Esophagus muscularis mucosa (tissue), 4 donors: Measurements from ENCODE around the gene OPN4. TPM values are rescaled to one million over a fixed set of nuclear protein-coding genes. Genes with fewer than 3 reads are reported as not detected.

Experiments
- DNase-seq: peaks from one replicate; pipeline ENCODE4 v3.0.0-alpha.2; 2017; ENCODE audit errors: extremely low spot score
- H3K27ac ChIP-seq, 4 donors: fragments of 200-600 bp; sonication (generic); replicated peaks in 1 of 4; 1 replicate in 3 of 4; 2 replicates in 1 of 4; pipeline ENCODE4 v1.5.1; 2016 to 2019; ENCODE audit warnings: mild to moderate bottlenecking in 1 of 4
- H3K27me3 ChIP-seq, 4 donors: fragments of 200-600 bp; sonication (generic); one replicate each; pipeline versions ENCODE4 v1.5.1 to v1.6.0; 2016 to 2019
- H3K36me3 ChIP-seq, 4 donors: fragments of 200-600 bp; sonication (generic); one replicate each; pipeline ENCODE4 v1.5.1; 2016 to 2019
- H3K4me1 ChIP-seq, 4 donors: fragments of 200-600 bp; sonication (generic); one replicate each; pipeline ENCODE4 v1.5.1; 2016 to 2019
- H3K4me3 ChIP-seq, 4 donors: fragments of 200-600 bp; sonication (generic); 1 replicate in 2 of 4; 2 replicates in 2 of 4; pipeline ENCODE4 v1.5.1; 2016 to 2019; ENCODE audit warnings: mild to moderate bottlenecking in 4 of 4, moderate library complexity in 1 of 4
- H3K9me3 ChIP-seq, 4 donors: fragments of 200-600 bp; sonication (generic); 1 replicate in 3 of 4; 2 replicates in 1 of 4; pipeline ENCODE4 v1.5.1; 2016 to 2019
- EP300 ChIP-seq: sonication (generic); formaldehyde crosslinking; IDR thresholded peaks from one replicate; pipeline ENCODE4 v1.6.1; 2017; ENCODE audit warnings: antibody characterized with exemption
- POLR2A ChIP-seq: fragments of 450-650 bp; IDR thresholded peaks from one replicate; pipeline ENCODE4 v1.6.1; 2017; ENCODE audit warnings: antibody characterized with exemption, moderate library complexity, mild to moderate bottlenecking, low read depth
- POLR2AphosphoS5 ChIP-seq, 2 donors: sonication (generic); formaldehyde crosslinking; IDR thresholded peaks; one replicate each; pipeline ENCODE4 v1.6.1; 2017; ENCODE audit warnings: antibody characterized with exemption in 2 of 2
- WGBS: methylation state at CpG from one replicate; pipeline ENCODE4 v1.1.5; 2018; 5-methylcytosine and 5-hydroxymethylcytosine counted together
- intact Hi-C: fragments of 100-400 bp; cut with DNase I; formaldehyde crosslinking; loops from one replicate; pipeline ENCODE4 v1.15.1; 2023
- total RNA-seq, 4 donors: library from RNA; depleted of rRNA; stranded (reverse); fragments of >200 nt; gene quantifications; one replicate each; pipeline versions ENCODE4 v1.1.0 to v1.2.1, GENCODE V29; 2016
- TF ChIP-seq, protein P1 (sequence below), 3 experiments: fragments of 200-600 bp in 2 of 3; fragments of 450-650 bp in 1 of 3; sonication (generic) in 2 of 3; IDR thresholded peaks; one replicate each; pipeline ENCODE4 v1.5.1; 2017 to 2019; ENCODE audit warnings: antibody characterized with exemption in 3 of 3, mild to moderate bottlenecking in 2 of 3, moderate library complexity in 1 of 3

The OPN4 gene
- total RNA-seq, 4 donors from 2014 or later = 0.32 TPM; not detected in 3

DNA sequence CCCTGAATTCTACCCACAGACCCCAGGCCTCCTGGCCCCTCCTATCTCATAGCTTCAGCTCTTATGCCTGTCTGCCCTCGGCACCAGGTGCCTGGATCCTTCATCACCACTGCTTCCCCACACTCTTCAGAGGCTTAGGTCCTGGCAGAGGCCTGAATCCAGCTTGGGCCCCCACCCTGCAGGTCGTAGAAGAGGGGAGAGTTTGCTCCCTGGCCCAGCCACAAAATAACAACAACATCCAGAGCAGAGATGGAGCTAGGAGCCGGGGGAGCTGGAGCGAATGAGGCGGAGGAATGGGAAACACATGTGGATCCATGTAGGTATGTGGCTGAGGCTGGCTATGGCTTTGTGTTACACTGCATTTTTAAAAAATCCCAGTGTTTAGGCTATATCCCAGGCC, 7.8 kb upstream of the OPN4 start:
- intact Hi-C loops = no loop called here
- TF ChIP-seq POLR2A (no peak), EP300 (no peak), POLR2AphosphoS5 (IDR thresholded peaks at IDR 0.05) (no peak)
- TF ChIP-seq, protein P1, sequence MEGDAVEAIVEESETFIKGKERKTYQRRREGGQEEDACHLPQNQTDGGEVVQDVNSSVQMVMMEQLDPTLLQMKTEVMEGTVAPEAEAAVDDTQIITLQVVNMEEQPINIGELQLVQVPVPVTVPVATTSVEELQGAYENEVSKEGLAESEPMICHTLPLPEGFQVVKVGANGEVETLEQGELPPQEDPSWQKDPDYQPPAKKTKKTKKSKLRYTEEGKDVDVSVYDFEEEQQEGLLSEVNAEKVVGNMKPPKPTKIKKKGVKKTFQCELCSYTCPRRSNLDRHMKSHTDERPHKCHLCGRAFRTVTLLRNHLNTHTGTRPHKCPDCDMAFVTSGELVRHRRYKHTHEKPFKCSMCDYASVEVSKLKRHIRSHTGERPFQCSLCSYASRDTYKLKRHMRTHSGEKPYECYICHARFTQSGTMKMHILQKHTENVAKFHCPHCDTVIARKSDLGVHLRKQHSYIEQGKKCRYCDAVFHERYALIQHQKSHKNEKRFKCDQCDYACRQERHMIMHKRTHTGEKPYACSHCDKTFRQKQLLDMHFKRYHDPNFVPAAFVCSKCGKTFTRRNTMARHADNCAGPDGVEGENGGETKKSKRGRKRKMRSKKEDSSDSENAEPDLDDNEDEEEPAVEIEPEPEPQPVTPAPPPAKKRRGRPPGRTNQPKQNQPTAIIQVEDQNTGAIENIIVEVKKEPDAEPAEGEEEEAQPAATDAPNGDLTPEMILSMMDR (IDR thresholded peaks at IDR 0.05) = no peak
- Histone ChIP-seq H3K27ac (no peak overlapping the region), H3K4me3 (no peak overlapping the region), H3K4me1 (peaks cover 23 to 59% (median 42%) of the 10 kb centered on the region in 4 donors), H3K36me3 (no peaks in the 10 kb centered on the region), H3K27me3 (no peaks in the 10 kb centered on the region), H3K9me3 (no peaks in the 10 kb centered on the region)
- DNase-seq = no peak
- 98% methylated on average over 5 of the region's 5 CpGs for WGBS

DNA sequence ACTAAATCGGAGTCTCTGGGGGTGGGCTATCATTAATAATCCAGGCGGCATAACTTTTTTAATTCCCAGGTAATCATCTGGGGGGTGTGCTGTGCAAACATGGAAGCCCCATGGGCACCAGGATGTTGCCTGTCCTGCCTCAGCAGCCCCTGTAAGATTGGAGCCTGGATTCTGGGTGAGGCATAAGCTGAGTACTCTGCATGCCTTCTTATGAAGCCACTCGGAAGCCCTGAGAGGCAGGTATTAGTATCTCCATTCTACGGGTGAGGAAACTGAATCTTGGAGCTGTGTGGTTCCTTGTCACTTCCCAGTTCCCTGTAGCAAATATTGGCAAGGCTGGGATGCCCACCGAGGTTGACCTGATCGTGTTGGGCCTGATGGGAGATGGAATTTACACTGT, 7.4 kb upstream of the OPN4 start:
- peaks cover 27 to 60% (median 42%) of the 10 kb centered on the region in 4 donors for H3K4me1 ChIP-seq
- H3K27ac ChIP-seq = no peak overlapping the region
- H3K4me3 ChIP-seq = no peak overlapping the region
- no peak for DNase-seq
- intact Hi-C loops = no loop called here
- no peaks in the 10 kb centered on the region for H3K9me3 ChIP-seq
- 82% methylated on average over 6 of the region's 6 CpGs for WGBS
- no peaks in the 10 kb centered on the region for H3K27me3 ChIP-seq
- TF ChIP-seq EP300 (no peak), POLR2AphosphoS5 (IDR thresholded peaks at IDR 0.05) (no peak), POLR2A (no peak)
- TF ChIP-seq, protein P1 (IDR thresholded peaks at IDR 0.05) = no peak
- no peaks in the 10 kb centered on the region for H3K36me3 ChIP-seq

GRCh38 chr10:86647773-86648703, 6.3 kb upstream of the OPN4 start:
- intact Hi-C loops = no loop called here
- no peak for DNase-seq
- no peaks in the 10 kb centered on the region for H3K36me3 ChIP-seq
- peak overlapping the region in 2 of 4 donors; percentile 30 to 38 for H3K27ac ChIP-seq
- H3K9me3 ChIP-seq = no peaks in the 10 kb centered on the region
- no peak overlapping the region for H3K4me3 ChIP-seq
- peaks cover 26 to 55% (median 36%) of the 10 kb centered on the region in 4 donors for H3K4me1 ChIP-seq
- WGBS = 84% methylated on average over 13 of the region's 13 CpGs
- no peaks in the 10 kb centered on the region for H3K27me3 ChIP-seq
- TF ChIP-seq POLR2AphosphoS5 (IDR thresholded peaks at IDR 0.05) = no peak
- TF ChIP-seq, protein P1 (IDR thresholded peaks at IDR 0.05) = no peak
- TF ChIP-seq POLR2A = no peak
- TF ChIP-seq EP300 = no peak

DNA sequence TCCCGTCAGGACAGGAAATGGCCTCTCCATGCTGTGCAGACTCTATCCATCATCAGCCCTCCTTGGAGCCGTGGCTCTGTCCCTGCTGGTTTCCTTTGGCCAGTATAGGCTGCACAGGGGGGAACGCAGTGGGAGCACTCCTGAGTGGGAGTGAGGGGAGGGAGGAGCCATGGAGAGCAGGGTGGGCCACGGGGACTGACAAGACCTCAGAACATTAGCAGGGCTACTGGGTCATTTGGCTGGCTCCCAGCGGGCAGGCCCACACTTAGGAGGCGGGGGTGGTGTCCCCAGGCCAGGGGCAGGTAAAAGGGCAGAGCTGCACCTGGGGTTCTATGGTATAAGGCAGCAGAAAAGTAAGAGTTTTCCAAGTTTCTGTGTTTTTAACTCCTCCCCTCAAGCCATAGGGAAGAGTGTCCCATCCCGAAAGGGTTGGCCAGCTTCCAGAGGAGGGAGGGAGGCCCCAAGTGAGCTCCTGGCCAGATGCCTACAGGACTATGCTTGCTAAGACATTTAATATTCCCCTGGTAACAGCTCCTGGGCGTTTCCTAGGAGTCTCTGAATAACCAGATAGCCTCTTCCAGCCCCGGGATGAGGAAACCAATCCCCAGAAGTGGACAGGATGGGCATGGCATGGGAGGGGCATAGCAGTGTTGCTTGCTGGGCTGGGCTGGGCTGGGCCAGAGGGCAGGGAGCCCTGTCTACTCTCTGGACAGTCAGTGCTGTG, 5.5 kb upstream of the OPN4 start:
- peak overlapping the region in 3 of 4 donors; percentile 30 to 66 (median 38) for H3K27ac ChIP-seq
- 33% methylated on average over 6 of the region's 9 CpGs for WGBS
- intact Hi-C loops = no loop called here
- no peaks in the 10 kb centered on the region for H3K27me3 ChIP-seq
- no peaks in the 10 kb centered on the region for H3K36me3 ChIP-seq
- DNase-seq = no peak
- TF ChIP-seq, protein P1 (IDR thresholded peaks at IDR 0.05) = no peak
- peak in 1 of 2 donors; percentile 32 for TF ChIP-seq POLR2AphosphoS5 (IDR thresholded peaks at IDR 0.05)
- no peak overlapping the region for H3K4me3 ChIP-seq
- no peaks in the 10 kb centered on the region for H3K9me3 ChIP-seq
- H3K4me1 ChIP-seq = peaks cover 18 to 48% (median 30%) of the 10 kb centered on the region in 4 donors
